Astrocyte (in vitro differentiated cells and primary cell): ENCODE data around the gene ANKRD42. TPM values are rescaled to one million over a fixed set of nuclear protein-coding genes. Genes with fewer than 3 reads are reported as not detected.

Experiments used
- DNase-seq: peaks from one replicate; pipeline ENCODE4 v3.0.0-alpha.2; 2010; ENCODE audit warnings: low read depth
- FAIRE-seq: peaks from 2 replicates; lab custom pipeline; 2011; peaks lifted over from hg19 to GRCh38; lab: Jason Lieb, UNC
- H2AFZ ChIP-seq: 2 replicates; pipeline ENCODE4 v1.6.0; 2012; ENCODE audit warnings: low read depth, low read length, inconsistent platforms
- H3K27ac ChIP-seq: 2 replicates; pipeline ENCODE4 v1.5.1; 2011; ENCODE audit warnings: low read depth, low read length, inconsistent platforms
- H3K27me3 ChIP-seq: 2 replicates; pipeline ENCODE4 v1.6.0; 2011; ENCODE audit warnings: low read length, inconsistent platforms; ENCODE audit not compliant: insufficient read depth
- H3K36me3 ChIP-seq: 2 replicates; pipeline ENCODE4 v1.5.1; 2011; ENCODE audit warnings: low read length, inconsistent platforms; ENCODE audit not compliant: insufficient read depth
- H3K4me1 ChIP-seq: 2 replicates; pipeline ENCODE4 v1.5.1; 2011; ENCODE audit warnings: low read length, inconsistent platforms; ENCODE audit not compliant: insufficient read depth
- H3K4me2 ChIP-seq: 2 replicates; pipeline ENCODE4 v1.6.0; 2012; ENCODE audit warnings: low read length, inconsistent platforms
- H3K4me3 ChIP-seq: 2 replicates; pipeline ENCODE4 v1.5.1; 2011; ENCODE audit warnings: low read depth, mild to moderate bottlenecking, low read length, inconsistent platforms; ENCODE audit not compliant: insufficient read depth
- H3K79me2 ChIP-seq: 2 replicates; pipeline ENCODE4 v1.6.0; 2012; ENCODE audit warnings: mild to moderate bottlenecking, low read length, inconsistent platforms; ENCODE audit not compliant: insufficient read depth
- H3K9ac ChIP-seq: 2 replicates; pipeline ENCODE4 v1.6.0; 2012; ENCODE audit warnings: mild to moderate bottlenecking, low read length, inconsistent platforms
- H3K9me3 ChIP-seq: 2 replicates; pipeline ENCODE4 v1.5.1; 2012; ENCODE audit warnings: low read depth, mild to moderate bottlenecking, low read length, inconsistent platforms; ENCODE audit not compliant: insufficient read depth
- H4K20me1 ChIP-seq: 2 replicates; pipeline ENCODE4 v1.6.0; 2012; ENCODE audit warnings: low read length, inconsistent platforms; ENCODE audit not compliant: insufficient read depth
- H3K27ac Mint-ChIP-seq: one replicate; pipeline ENCODE4 v1.8.0; 2021; ENCODE audit warnings: mild to moderate bottlenecking, mixed read lengths; ENCODE audit not compliant: unreplicated experiment
- H3K27me3 Mint-ChIP-seq: one replicate; pipeline ENCODE4 v1.8.0; 2021; ENCODE audit warnings: low read depth, mixed read lengths; ENCODE audit not compliant: unreplicated experiment
- H3K36me3 Mint-ChIP-seq: one replicate; pipeline ENCODE4 v1.8.0; 2021; ENCODE audit warnings: low read depth, mixed read lengths; ENCODE audit not compliant: unreplicated experiment
- H3K4me1 Mint-ChIP-seq: one replicate; pipeline ENCODE4 v1.8.0; 2021; ENCODE audit warnings: low read depth, mixed read lengths; ENCODE audit not compliant: unreplicated experiment
- H3K4me3 Mint-ChIP-seq: one replicate; pipeline ENCODE4 v1.8.0; 2021; ENCODE audit warnings: mild to moderate bottlenecking, moderate library complexity, mixed read lengths; ENCODE audit not compliant: unreplicated experiment
- H3K9me3 Mint-ChIP-seq: one replicate; pipeline ENCODE4 v1.8.0; 2021; ENCODE audit warnings: mild to moderate bottlenecking, mixed read lengths; ENCODE audit not compliant: unreplicated experiment
- EZH2 ChIP-seq: IDR thresholded peaks from 2 replicates; pipeline ENCODE4 v1.6.1; 2012; ENCODE audit warnings: mild to moderate bottlenecking, low read length, inconsistent platforms; ENCODE audit not compliant: insufficient read depth
- total RNA-seq: library from RNA; stranded (reverse); gene quantifications from 2 replicates; pipeline ENCODE4 v1.2.1, GENCODE V29; 2021
- TF ChIP-seq, protein P1 (sequence below): IDR thresholded peaks from 2 replicates; pipeline ENCODE4 v1.5.1; 2011; ENCODE audit warnings: low read depth, mild to moderate bottlenecking, inconsistent platforms, low read length, moderate library complexity; ENCODE audit not compliant: insufficient read depth

ANKRD42 gene
- total RNA-seq, 1 donor from 2014 or later, result 15.0 TPM

DNA sequence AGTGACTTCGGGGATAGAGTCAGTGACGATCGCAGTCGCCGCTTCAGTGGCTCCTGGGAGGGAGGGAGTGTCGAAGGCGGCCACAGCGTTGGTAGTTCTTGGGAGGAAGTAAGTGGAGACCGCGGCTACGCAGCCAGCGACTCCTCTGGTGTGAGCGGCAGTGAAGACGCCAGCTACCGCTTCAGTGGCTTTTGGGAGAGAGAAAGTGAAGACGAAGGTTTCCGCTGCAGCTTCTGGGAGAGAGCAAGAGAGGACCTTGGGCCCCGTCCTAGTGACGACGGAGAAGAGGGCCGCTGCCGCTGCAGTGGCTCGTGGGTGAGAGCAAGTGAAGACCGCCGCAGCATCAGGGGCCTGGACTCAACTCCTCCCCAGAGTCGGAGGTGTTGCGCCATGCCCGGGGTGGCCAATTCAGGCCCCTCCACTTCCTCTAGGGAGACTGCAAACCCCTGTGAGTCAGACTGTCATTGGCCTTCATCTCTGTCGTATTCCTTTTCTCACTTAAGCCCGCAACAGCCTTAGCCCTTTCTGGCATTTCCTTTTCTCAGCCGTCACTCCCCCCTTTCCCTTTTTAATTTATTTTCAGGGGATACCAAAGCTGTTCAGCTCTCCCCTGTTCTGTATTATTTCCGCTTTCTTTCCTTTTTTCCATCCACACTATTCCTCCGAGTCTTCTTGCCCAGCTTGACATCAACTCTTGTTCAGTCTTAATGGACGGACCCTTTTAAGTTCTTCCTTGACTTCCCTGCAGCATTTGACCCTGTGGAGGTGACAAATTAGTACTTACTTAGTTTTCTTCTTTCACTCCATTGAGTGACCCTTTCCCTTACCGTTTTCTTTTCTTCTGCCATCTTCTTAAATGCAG is 1.0 kb downstream of the ANKRD42 start:
- peak overlapping the region; percentile 95 for H3K27ac ChIP-seq
- Mint-ChIP-seq H3K4me3 (peak overlapping the region; percentile 99), H3K36me3 (peaks cover 1% of the 10 kb centered on the region), H3K27me3 (no peaks in the 10 kb centered on the region), H3K4me1 (peaks cover 22% of the 10 kb centered on the region), H3K9me3 (no peaks in the 10 kb centered on the region), H3K27ac (peak overlapping the region; percentile 95)
- H3K79me2 ChIP-seq, result peaks cover 41% of the 10 kb centered on the region
- H4K20me1 ChIP-seq, result peaks cover 3% of the 10 kb centered on the region
- peak overlapping the region; percentile 99 for H3K4me3 ChIP-seq
- H3K4me2 ChIP-seq, result peak overlapping the region; percentile 96
- TF ChIP-seq, protein P1, sequence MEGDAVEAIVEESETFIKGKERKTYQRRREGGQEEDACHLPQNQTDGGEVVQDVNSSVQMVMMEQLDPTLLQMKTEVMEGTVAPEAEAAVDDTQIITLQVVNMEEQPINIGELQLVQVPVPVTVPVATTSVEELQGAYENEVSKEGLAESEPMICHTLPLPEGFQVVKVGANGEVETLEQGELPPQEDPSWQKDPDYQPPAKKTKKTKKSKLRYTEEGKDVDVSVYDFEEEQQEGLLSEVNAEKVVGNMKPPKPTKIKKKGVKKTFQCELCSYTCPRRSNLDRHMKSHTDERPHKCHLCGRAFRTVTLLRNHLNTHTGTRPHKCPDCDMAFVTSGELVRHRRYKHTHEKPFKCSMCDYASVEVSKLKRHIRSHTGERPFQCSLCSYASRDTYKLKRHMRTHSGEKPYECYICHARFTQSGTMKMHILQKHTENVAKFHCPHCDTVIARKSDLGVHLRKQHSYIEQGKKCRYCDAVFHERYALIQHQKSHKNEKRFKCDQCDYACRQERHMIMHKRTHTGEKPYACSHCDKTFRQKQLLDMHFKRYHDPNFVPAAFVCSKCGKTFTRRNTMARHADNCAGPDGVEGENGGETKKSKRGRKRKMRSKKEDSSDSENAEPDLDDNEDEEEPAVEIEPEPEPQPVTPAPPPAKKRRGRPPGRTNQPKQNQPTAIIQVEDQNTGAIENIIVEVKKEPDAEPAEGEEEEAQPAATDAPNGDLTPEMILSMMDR, result no peak
- no peak for TF ChIP-seq EZH2
- DNase-seq, result peak; percentile 76
- peak overlapping the region; percentile 97 for H3K9ac ChIP-seq
- no peak for FAIRE-seq
- no peaks in the 10 kb centered on the region for H3K9me3 ChIP-seq
- H3K27me3 ChIP-seq, result no peaks in the 10 kb centered on the region
- H3K4me1 ChIP-seq, result peaks cover 15% of the 10 kb centered on the region
- H3K36me3 ChIP-seq, result peaks cover 18% of the 10 kb centered on the region
- H2AFZ ChIP-seq, result peak overlapping the region; percentile 97

DNA sequence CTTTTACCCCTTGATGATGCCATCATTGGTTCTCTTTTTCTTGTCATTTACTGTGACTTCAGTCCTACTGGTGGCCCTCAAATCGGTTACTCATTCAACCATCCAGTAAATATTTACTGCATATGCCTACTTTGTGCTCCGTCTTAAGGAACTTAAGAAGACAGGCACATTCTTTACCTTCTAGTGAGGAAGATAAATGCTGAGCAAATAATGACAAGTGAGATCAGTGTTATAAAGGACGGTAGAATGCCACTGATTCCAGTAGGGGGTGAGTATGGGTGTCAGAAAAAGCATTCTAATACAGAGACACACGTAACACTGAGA is 1.6 kb downstream of the ANKRD42 start:
- peaks cover 41% of the 10 kb centered on the region for H3K79me2 ChIP-seq
- H3K9ac ChIP-seq, result peak overlapping the region; percentile 97
- TF ChIP-seq, protein P1, result no peak
- no peak for TF ChIP-seq EZH2
- H3K4me2 ChIP-seq, result peak overlapping the region; percentile 96
- H3K9me3 ChIP-seq, result no peaks in the 10 kb centered on the region
- peak overlapping the region; percentile 97 for H2AFZ ChIP-seq
- Mint-ChIP-seq H3K4me3 (peak overlapping the region; percentile 99), H3K4me1 (peaks cover 22% of the 10 kb centered on the region), H3K27ac (peak overlapping the region; percentile 95), H3K36me3 (peaks cover 1% of the 10 kb centered on the region), H3K9me3 (no peaks in the 10 kb centered on the region), H3K27me3 (no peaks in the 10 kb centered on the region)
- H3K4me1 ChIP-seq, result peaks cover 15% of the 10 kb centered on the region
- H3K27me3 ChIP-seq, result no peaks in the 10 kb centered on the region
- H3K4me3 ChIP-seq, result peak overlapping the region; percentile 99
- H3K36me3 ChIP-seq, result peaks cover 18% of the 10 kb centered on the region
- H4K20me1 ChIP-seq, result peaks cover 3% of the 10 kb centered on the region
- FAIRE-seq (no peak), DNase-seq (no peak)
- peak overlapping the region; percentile 95 for H3K27ac ChIP-seq

DNA sequence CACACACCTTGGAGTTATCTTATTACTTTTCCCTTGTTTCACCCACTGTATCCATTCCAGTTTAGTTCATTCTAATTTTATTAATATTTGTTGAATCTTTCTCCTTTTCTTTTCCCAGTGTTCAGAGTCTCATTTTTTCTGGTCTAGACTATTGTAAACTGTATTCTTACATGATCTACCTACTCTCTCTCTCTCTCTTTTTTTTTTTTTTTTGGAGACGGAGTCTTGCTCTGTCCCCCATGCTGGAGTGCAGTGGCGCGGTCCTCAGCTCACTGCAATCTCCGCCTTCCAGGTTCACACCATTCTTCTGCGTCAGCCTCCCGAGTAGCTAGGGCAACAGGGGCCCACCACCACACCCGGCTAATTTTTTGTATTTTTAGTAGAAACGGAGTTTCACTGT is 2.1 kb downstream of the ANKRD42 start:
- no peaks in the 10 kb centered on the region for H3K27me3 Mint-ChIP-seq
- H3K4me3 Mint-ChIP-seq, result peak overlapping the region; percentile 73
- H3K9me3 ChIP-seq, result no peaks in the 10 kb centered on the region
- H3K79me2 ChIP-seq, result peaks cover 41% of the 10 kb centered on the region
- H3K4me1 Mint-ChIP-seq, result peaks cover 22% of the 10 kb centered on the region
- H3K4me2 ChIP-seq, result peak overlapping the region; percentile 96
- no peak overlapping the region for H3K27ac ChIP-seq
- no peak overlapping the region for H3K9ac ChIP-seq
- H3K4me3 ChIP-seq, result no peak overlapping the region
- no peak for FAIRE-seq
- H3K27ac Mint-ChIP-seq, result no peak overlapping the region
- no peaks in the 10 kb centered on the region for H3K9me3 Mint-ChIP-seq
- H2AFZ ChIP-seq, result no peak overlapping the region
- H3K4me1 ChIP-seq, result peaks cover 15% of the 10 kb centered on the region
- H4K20me1 ChIP-seq, result peaks cover 3% of the 10 kb centered on the region
- DNase-seq, result no peak
- H3K27me3 ChIP-seq, result no peaks in the 10 kb centered on the region
- peaks cover 1% of the 10 kb centered on the region for H3K36me3 Mint-ChIP-seq
- TF ChIP-seq, protein P1, result no peak
- no peak for TF ChIP-seq EZH2
- peaks cover 13% of the 10 kb centered on the region for H3K36me3 ChIP-seq
